Kidney (tissue), 14 donors: Measurements from ENCODE around the gene SAP30L. TPM values are rescaled to one million over a fixed set of nuclear protein-coding genes. Genes with fewer than 3 reads are reported as not detected.

ENCODE experiments used
- DNase-seq, 5 donors: peaks; one replicate each; pipeline ENCODE4 v3.0.0-alpha.2; 2013 to 2020
- FAIRE-seq: peaks from 2 replicates; lab custom pipeline; 2012; peaks lifted over from hg19 to GRCh38; lab: Jason Lieb, UNC
- H3K27ac ChIP-seq, 2 donors: one replicate each; pipeline ENCODE4 v1.7.0; 2013; ENCODE audit warnings: low read depth in 2 of 2, low read length in 2 of 2, inconsistent platforms in 1 of 2
- H3K27me3 ChIP-seq: one replicate; pipeline ENCODE4 v1.7.1; 2013; ENCODE audit warnings: low read length, inconsistent platforms; ENCODE audit not compliant: control insufficient read depth, insufficient read depth
- H3K36me3 ChIP-seq, 3 donors: one replicate each; pipeline versions ENCODE4 v1.7.0 to v1.7.1; 2013; ENCODE audit warnings: low read length in 3 of 3, control low read depth in 1 of 3, inconsistent platforms in 1 of 3; ENCODE audit not compliant: insufficient read depth in 3 of 3, control insufficient read depth in 2 of 3
- H3K4me1 ChIP-seq, 3 donors: one replicate each; pipeline versions ENCODE4 v1.7.0 to v1.7.1; 2013; ENCODE audit warnings: low read length in 3 of 3, inconsistent platforms in 1 of 3, low read depth in 1 of 3; ENCODE audit not compliant: control insufficient read depth in 2 of 3, insufficient read depth in 2 of 3
- H3K4me3 ChIP-seq, 3 donors: one replicate each; pipeline versions ENCODE4 v1.7.0 to v1.8.1; 2013; ENCODE audit warnings: low read length in 3 of 3, control low read depth in 1 of 3, inconsistent platforms in 1 of 3
- H3K9ac ChIP-seq, 3 donors: one replicate each; pipeline versions ENCODE4 v1.7.0 to v1.7.1; 2013; ENCODE audit warnings: low read length in 3 of 3, control low read depth in 1 of 3, inconsistent platforms in 1 of 3
- H3K9me3 ChIP-seq, 3 donors: one replicate each; pipeline versions ENCODE4 v1.7.0 to v1.7.1; 2013; ENCODE audit warnings: low read length in 3 of 3, control low read depth in 1 of 3, inconsistent platforms in 1 of 3; ENCODE audit not compliant: control insufficient read depth in 2 of 3, insufficient read depth in 1 of 3
- CTCF ChIP-seq: IDR thresholded peaks from 3 replicates; pipeline ENCODE4 v1.5.1; 2012; ENCODE audit warnings: mild to moderate bottlenecking, moderate library complexity, borderline replicate concordance; ENCODE audit not compliant: insufficient read depth; ENCODE audit errors: extremely low read depth
- intact Hi-C: fragments of 100-400 bp; cut with DNase I; formaldehyde crosslinking; loops from one replicate; pipeline ENCODE4 v1.11.1; 2022
- polyA plus RNA-seq: library from polyadenylated mRNA; stranded (reverse); fragments of 350-450 nt; fragmentation: Illumina TruSeq; extraction: RNeasy Lipid Tissue Mini Kit (QIAGEN cat#74804); gene quantifications from one replicate; pipeline ENCODE4 v1.2.3, GENCODE V29; 2014; ENCODE audit warnings: low read depth, low replicate concordance; ENCODE audit not compliant: insufficient read depth
- total RNA-seq: library from RNA; stranded (reverse); fragmentation: NEBNext Ultra II Directional; extraction: Animal tissue kit (Norgen Biotek cat#: 25700); gene quantifications from one replicate; pipeline ENCODE4 v1.2.1, GENCODE V29; 2021
- donor health status: control.
- donor health status: control.
- donor health status: control.
- donor health status: control.
- donor health status: control.
- donor health status: DM: yes; HTN: yes; CAD: no.
- donor health status: Normal renal cell carcinoma (clear cell type).

SAP30L gene
- total and polyA plus RNA-seq, 2 donors from 2014 or later: 30.7 to 33.0 TPM

- H3K9me3 ChIP-seq: no peaks in the 10 kb centered on the region
- intact Hi-C loops: no loop called here
- H3K27me3 ChIP-seq: peaks cover 90% of the 10 kb centered on the region
- H3K4me3 ChIP-seq: no peak overlapping the region
- H3K9ac ChIP-seq: no peak overlapping the region
- peaks cover 0 to 16% (median 4%) of the 10 kb centered on the region in 3 donors for H3K4me1 ChIP-seq
- no peak for FAIRE-seq
- H3K36me3 ChIP-seq: no peaks in the 10 kb centered on the region
- H3K27ac ChIP-seq: no peak overlapping the region
- no peak for TF ChIP-seq CTCF
- peak in 1 of 5 donors; percentile 34 for DNase-seq
These were observed 35.0 kb downstream of the SAP30L start for GRCh38 chr5:154480847-154481246.

GRCh38 chr5:154481584-154482381 is 36.0 kb downstream of the SAP30L start:
- Histone ChIP-seq H3K9me3 (no peaks in the 10 kb centered on the region), H3K27me3 (peaks cover 92% of the 10 kb centered on the region), H3K4me1 (peaks cover 0 to 16% (median 4%) of the 10 kb centered on the region in 3 donors), H3K27ac (no peak overlapping the region), H3K4me3 (no peak overlapping the region), H3K36me3 (no peaks in the 10 kb centered on the region), H3K9ac (no peak overlapping the region)
- FAIRE-seq (no peak), DNase-seq (peak in 1 of 5 donors; percentile 28)
- intact Hi-C loops: no loop called here
- no peak for TF ChIP-seq CTCF

GRCh38 chr5:154482528-154483449 is 37.0 kb downstream of the SAP30L start:
- Histone ChIP-seq H3K27me3 (peaks cover 92% of the 10 kb centered on the region), H3K9ac (no peak overlapping the region), H3K4me3 (no peak overlapping the region), H3K9me3 (no peaks in the 10 kb centered on the region), H3K36me3 (no peaks in the 10 kb centered on the region), H3K27ac (no peak overlapping the region), H3K4me1 (peaks cover 0 to 8% (median 0%) of the 10 kb centered on the region in 3 donors)
- TF ChIP-seq CTCF: no peak
- DNase-seq (peak in 4 of 5 donors; percentile 61 to 80 (median 66)), FAIRE-seq (no peak)
- intact Hi-C loops: no loop called here
